GM23248 (cell line): ENCODE measurements around the gene AP3B1. TPM values are rescaled to one million over a fixed set of nuclear protein-coding genes. Genes with fewer than 3 reads are reported as not detected.

Experiments used
- DNase-seq: peaks from one replicate; pipeline ENCODE4 v3.0.0-alpha.2; 2015
- H2AFZ ChIP-seq: fragments of 200-600 bp; sonication (generic); 2 replicates; pipeline ENCODE4 v1.6.1; 2016; ENCODE audit warnings: antibody characterized with exemption
- H3F3A ChIP-seq: fragments of 200-600 bp; sonication (generic); 2 replicates; pipeline ENCODE4 v1.6.1; 2016; ENCODE audit warnings: mild to moderate bottlenecking, antibody characterized with exemption, mixed run types; ENCODE audit not compliant: insufficient read depth
- H3K27ac ChIP-seq: fragments of 200-600 bp; sonication (generic); 2 replicates; pipeline ENCODE4 v1.5.1; 2016; ENCODE audit warnings: mild to moderate bottlenecking
- H3K27me3 ChIP-seq: fragments of 200-600 bp; sonication (generic); replicated peaks from 2 replicates; pipeline ENCODE4 v1.6.1; 2016; ENCODE audit warnings: mild to moderate bottlenecking; ENCODE audit not compliant: insufficient read depth
- H3K36me3 ChIP-seq: fragments of 200-600 bp; sonication (generic); 2 replicates; pipeline ENCODE4 v1.6.1; 2016; ENCODE audit warnings: low read depth, mild to moderate bottlenecking
- H3K4me1 ChIP-seq: fragments of 200-600 bp; sonication (generic); 2 replicates; pipeline ENCODE4 v1.6.1; 2016; ENCODE audit warnings: mild to moderate bottlenecking; ENCODE audit not compliant: insufficient read depth
- H3K4me2 ChIP-seq: fragments of 200-600 bp; sonication (generic); one replicate; pipeline ENCODE4 v1.6.1; 2016; ENCODE audit warnings: mild to moderate bottlenecking; ENCODE audit not compliant: unreplicated experiment
- H3K4me3 ChIP-seq: fragments of 200-600 bp; sonication (generic); 2 replicates; pipeline ENCODE4 v1.5.1; 2016; ENCODE audit warnings: mild to moderate bottlenecking
- H3K79me2 ChIP-seq: fragments of 200-600 bp; sonication (generic); 2 replicates; pipeline ENCODE4 v1.6.1; 2016; ENCODE audit warnings: mild to moderate bottlenecking; ENCODE audit not compliant: insufficient read depth
- H3K9ac ChIP-seq: fragments of 200-600 bp; sonication (generic); 2 replicates; pipeline ENCODE4 v1.6.1; 2016; ENCODE audit warnings: mild to moderate bottlenecking
- H3K9me2 ChIP-seq: fragments of 200-600 bp; sonication (generic); 2 replicates; pipeline ENCODE4 v1.6.1; 2016; ENCODE audit warnings: mixed run types, mild to moderate bottlenecking, moderate library complexity; ENCODE audit not compliant: insufficient read depth
- H3K9me3 ChIP-seq: fragments of 200-600 bp; sonication (generic); one replicate; pipeline ENCODE4 v1.6.1; 2017; ENCODE audit warnings: low read depth
- H4K20me1 ChIP-seq: fragments of 200-600 bp; sonication (generic); 2 replicates; pipeline ENCODE4 v1.6.0; 2016; ENCODE audit not compliant: insufficient read depth
- EZH2 ChIP-seq: fragments of 200-600 bp; sonication (generic); IDR thresholded peaks from 2 replicates; pipeline ENCODE4 v1.6.1; 2018; ENCODE audit warnings: antibody characterized with exemption, mild to moderate bottlenecking; ENCODE audit not compliant: insufficient read depth, poor library complexity, severe bottlenecking
- EZH2phosphoT487 ChIP-seq: fragments of 200-600 bp; sonication (generic); IDR thresholded peaks from 2 replicates; pipeline ENCODE4 v1.6.1; 2018; ENCODE audit warnings: antibody characterized with exemption, moderate library complexity, mild to moderate bottlenecking, low read depth; ENCODE audit not compliant: insufficient read depth
- WGBS, 2 experiments: methylation state at CpG; one replicate each; pipeline ENCODE4 v1.1.6; 2015 to 2017; ENCODE audit warnings: low lambda C conversion rate in 2 of 2, low coverage in 1 of 2; ENCODE audit errors: missing lambda C conversion rate in 2 of 2; 5-methylcytosine and 5-hydroxymethylcytosine counted together
- in situ Hi-C: fragments of 300-500 bp; cut with MboI; formaldehyde crosslinking; loops from 2 replicates; pipeline ENCODE4 v1.15.0; 2020
- polyA plus RNA-seq: library from polyadenylated mRNA; unstranded; fragments of >200 nt; fragmentation: Nextera tagmentation; extraction: Ambion mirVana; gene quantifications from 2 replicates; pipeline ENCODE4 v1.2.1, GENCODE V29; 2016
- total RNA-seq: library from RNA; depleted of rRNA; stranded (reverse); fragments of >200 nt; shearing (Covaris generic); gene quantifications from 2 replicates; pipeline ENCODE4 v1.2.3, GENCODE V29; 2014

The AP3B1 gene
- total and polyA plus RNA-seq, 2 experiments from 2014 or later: 40.3 to 49.7 TPM

GRCh38 chr5:77960305-77960704, 334.2 kb downstream of the AP3B1 start:
- Histone ChIP-seq H3K36me3 (no peaks in the 10 kb centered on the region), H3F3A (no peaks in the 10 kb centered on the region), H3K9me3 (no peaks in the 10 kb centered on the region), H3K79me2 (no peaks in the 10 kb centered on the region), H3K27me3 (no peaks in the 10 kb centered on the region), H3K9me2 (no peaks in the 10 kb centered on the region), H3K4me3 (no peak overlapping the region), H3K4me1 (no peaks in the 10 kb centered on the region), H4K20me1 (no peaks in the 10 kb centered on the region), H3K27ac (no peak overlapping the region), H3K4me2 (no peak overlapping the region), H3K9ac (no peak overlapping the region), H2AFZ (no peak overlapping the region)
- 79 to 84% methylated on average over 1 of the region's 1 CpG for WGBS, 2 experiments
- in situ Hi-C loops: no loop called here
- no peak for TF ChIP-seq EZH2
- no peak for TF ChIP-seq EZH2phosphoT487
- DNase-seq: no peak

- Histone ChIP-seq H3K9me2 (no peaks in the 10 kb centered on the region), H3K9ac (no peak overlapping the region), H3K36me3 (no peaks in the 10 kb centered on the region), H3K27me3 (no peaks in the 10 kb centered on the region), H3K4me2 (no peak overlapping the region), H3K4me3 (no peak overlapping the region), H2AFZ (no peak overlapping the region), H3K9me3 (no peaks in the 10 kb centered on the region), H3F3A (no peaks in the 10 kb centered on the region), H3K27ac (no peak overlapping the region), H4K20me1 (no peaks in the 10 kb centered on the region), H3K79me2 (no peaks in the 10 kb centered on the region), H3K4me1 (no peaks in the 10 kb centered on the region)
- no peak for TF ChIP-seq EZH2
- TF ChIP-seq EZH2phosphoT487: no peak
- in situ Hi-C loops: no loop called here
- 85 to 88% methylated on average over 12 of the region's 12 CpGs for WGBS, 2 experiments
- no peak for DNase-seq
These were observed 335.7 kb downstream of the AP3B1 start for GRCh38 chr5:77958642-77959330.

GRCh38 chr5:77957931-77958521, 336.5 kb downstream of the AP3B1 start:
- H3K4me2 ChIP-seq: peak overlapping the region; percentile 35
- no peaks in the 10 kb centered on the region for H3K79me2 ChIP-seq
- no peaks in the 10 kb centered on the region for H3K36me3 ChIP-seq
- H3F3A ChIP-seq: no peaks in the 10 kb centered on the region
- H3K4me3 ChIP-seq: no peak overlapping the region
- 32 to 36% methylated on average over 23 to 38 of the region's 38 CpGs for WGBS, 2 experiments
- no peaks in the 10 kb centered on the region for H3K9me3 ChIP-seq
- DNase-seq: peak; percentile 3
- no peaks in the 10 kb centered on the region for H3K9me2 ChIP-seq
- in situ Hi-C loops: no loop called here
- H3K9ac ChIP-seq: no peak overlapping the region
- H3K27me3 ChIP-seq: no peaks in the 10 kb centered on the region
- H3K4me1 ChIP-seq: 0 out of 2 replicates have a peak, but pooled peaks cover under 1% of the 10 kb centered on the region
- peak overlapping the region; percentile 62 for H2AFZ ChIP-seq
- H3K27ac ChIP-seq: no peak overlapping the region
- no peaks in the 10 kb centered on the region for H4K20me1 ChIP-seq
- TF ChIP-seq EZH2phosphoT487: no peak
- TF ChIP-seq EZH2: no peak

GRCh38 chr5:77957516-77957915, 337.0 kb downstream of the AP3B1 start:
- no peak overlapping the region for H3K9ac ChIP-seq
- in situ Hi-C loops: no loop called here
- H3K4me2 ChIP-seq: no peak overlapping the region
- no peaks in the 10 kb centered on the region for H3K79me2 ChIP-seq
- H3K36me3 ChIP-seq: no peaks in the 10 kb centered on the region
- H3K4me1 ChIP-seq: peaks cover 5% of the 10 kb centered on the region; the same call in 1 of the 2 replicates
- peak overlapping the region; percentile 62 for H2AFZ ChIP-seq
- no peaks in the 10 kb centered on the region for H3K27me3 ChIP-seq
- H3K27ac ChIP-seq: no peak overlapping the region
- no peak for DNase-seq
- 61% methylated on average over 20 of the region's 20 CpGs for WGBS, 2 experiments
- H3K4me3 ChIP-seq: no peak overlapping the region
- H3K9me3 ChIP-seq: no peaks in the 10 kb centered on the region
- H3F3A ChIP-seq: no peaks in the 10 kb centered on the region; the same call in 1 of the 2 replicates
- H4K20me1 ChIP-seq: no peaks in the 10 kb centered on the region
- TF ChIP-seq EZH2phosphoT487 (no peak), EZH2 (no peak)
- no peaks in the 10 kb centered on the region for H3K9me2 ChIP-seq
